HCT116 (cell line): ENCODE results near the gene OPN4.

Experiments
- CEBPB ChIP-seq: IDR thresholded peaks from 2 replicates; pipeline ENCODE4 v1.6.1; 2012; ENCODE audit warnings: low read depth
- CTCF ChIP-seq, 3 experiments: fragments of 200-600 bp in 1 of 3; sonication (generic) in 1 of 3; IDR thresholded peaks in 2 of 3; conservative IDR thresholded peaks in 1 of 3; 2 replicates each; pipeline ENCODE4 v1.5.1; 2012 to 2017; ENCODE audit warnings: low read depth in 2 of 3, low read length in 2 of 3, antibody characterized with exemption in 1 of 3, borderline replicate concordance in 1 of 3, control low read depth in 1 of 3, mild to moderate bottlenecking in 1 of 3, mixed read lengths in 1 of 3, mixed run types in 1 of 3, moderate library complexity in 1 of 3; ENCODE audit not compliant: insufficient read depth in 1 of 3
- EGR1 ChIP-seq: IDR thresholded peaks from 2 replicates; pipeline ENCODE4 v1.6.1; 2012; ENCODE audit warnings: low read depth
- EZH2 ChIP-seq: fragments of 200-600 bp; sonication (generic); IDR thresholded peaks from 2 replicates; pipeline ENCODE4 v1.6.1; 2017; ENCODE audit warnings: antibody characterized with exemption, mixed run types
- EZH2phosphoT487 ChIP-seq: fragments of 200-600 bp; IDR thresholded peaks from 2 replicates; pipeline ENCODE4 v1.6.1; 2018; ENCODE audit warnings: antibody characterized with exemption, borderline replicate concordance
- FOSL1 ChIP-seq: IDR thresholded peaks from 2 replicates; pipeline ENCODE4 v1.6.1; 2012; ENCODE audit warnings: low read depth
- MAX ChIP-seq: IDR thresholded peaks from 2 replicates; pipeline ENCODE4 v1.6.1; 2012
- POLR2A ChIP-seq: IDR thresholded peaks from 2 replicates; pipeline ENCODE4 v1.7.0; 2011; ENCODE audit warnings: borderline replicate concordance; ENCODE audit not compliant: insufficient read depth, insufficient read length; ENCODE audit errors: extremely low read depth
- POLR2AphosphoS5 ChIP-seq: IDR thresholded peaks from 2 replicates; pipeline ENCODE4 v1.6.1; 2011; ENCODE audit warnings: mild to moderate bottlenecking, low read depth, low read length, moderate library complexity
- RAD21 ChIP-seq: IDR thresholded peaks from 2 replicates; pipeline ENCODE4 v1.6.1; 2012; ENCODE audit warnings: low read depth, mild to moderate bottlenecking
- SP1 ChIP-seq: IDR thresholded peaks from 2 replicates; pipeline ENCODE4 v1.6.1; 2012; ENCODE audit warnings: low read depth
- YY1 ChIP-seq: IDR thresholded peaks from 2 replicates; pipeline ENCODE4 v1.6.1; 2011; ENCODE audit warnings: low read length, low read depth, moderate library complexity, mild to moderate bottlenecking; ENCODE audit not compliant: insufficient replicate concordance; ENCODE audit errors: extremely low read depth

GRCh38 chr10:86678999-86679792 is 24.8 kb downstream of the OPN4 start:
- TF ChIP-seq CTCF (IDR thresholded peaks at IDR 0.05 in 2 of 3, conservative IDR thresholded peaks at IDR 0.05 in 1 of 3; ENCODE audit: borderline replicate concordance in 1 of 3, insufficient read depth in 1 of 3, low read depth in 2 of 3, low read length in 2 of 3) (no peak), POLR2A (no peak), EZH2phosphoT487 (no peak), RAD21 (no peak), SP1 (no peak), FOSL1 (no peak), POLR2AphosphoS5 (no peak), YY1 (no peak), EZH2 (no peak), CEBPB (no peak), MAX (no peak), EGR1 (no peak)
